NCI-H345 treated with DMSO at 0.1 percent for 48 hours (cell line): Measurements from ENCODE around the gene HADHA.

Experiments
- DNase-seq: peaks from one replicate; lab custom pipeline; 2025; ENCODE audit not compliant: unreplicated experiment; lab: John Stamatoyannopoulos, UW

Gene HADHA

DNA sequence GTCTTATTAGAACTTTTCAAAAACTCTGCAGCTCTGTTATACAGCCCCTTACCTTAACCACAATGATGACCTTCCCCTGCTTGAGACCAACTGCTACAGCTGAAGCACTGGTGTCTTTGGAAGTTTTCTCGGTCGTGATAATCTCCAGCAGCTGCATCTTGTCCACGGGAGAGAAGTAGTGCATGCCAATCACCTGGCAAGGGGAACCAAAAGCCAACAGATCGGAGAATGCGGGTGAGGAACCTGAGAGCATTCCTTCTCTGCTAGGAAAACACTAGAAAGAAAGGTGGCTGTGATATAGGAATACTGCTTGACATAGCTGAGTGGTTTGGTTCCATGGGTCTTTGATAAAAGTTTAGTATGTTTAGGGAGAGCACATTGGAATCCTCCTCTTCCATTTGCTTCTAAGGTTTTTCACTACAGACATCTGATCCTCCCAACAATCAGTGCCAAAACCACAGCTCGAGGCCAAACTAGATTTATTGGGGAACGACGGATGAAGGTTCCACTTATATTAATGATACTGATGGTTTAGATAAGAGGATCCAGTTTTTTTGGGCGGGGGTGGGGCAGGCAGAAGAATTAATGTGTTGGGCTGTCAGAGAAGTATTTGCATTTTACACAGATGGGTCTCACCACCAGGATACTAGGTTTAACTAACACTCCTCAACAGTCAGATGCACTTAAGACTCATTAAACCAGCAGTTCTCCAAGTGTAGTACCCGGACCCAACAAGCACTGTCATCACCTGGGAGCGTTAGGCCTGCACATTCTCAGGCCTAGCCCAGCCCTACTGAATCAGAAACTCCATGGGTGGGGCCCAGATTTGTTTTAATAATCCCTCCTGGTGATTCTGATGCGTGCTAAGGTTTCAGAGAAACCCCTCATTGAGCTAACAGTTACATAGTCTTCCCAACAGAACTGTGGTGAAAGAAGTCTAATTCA is 49.1 kb downstream of the HADHA start:
- no peak for DNase-seq

DNA sequence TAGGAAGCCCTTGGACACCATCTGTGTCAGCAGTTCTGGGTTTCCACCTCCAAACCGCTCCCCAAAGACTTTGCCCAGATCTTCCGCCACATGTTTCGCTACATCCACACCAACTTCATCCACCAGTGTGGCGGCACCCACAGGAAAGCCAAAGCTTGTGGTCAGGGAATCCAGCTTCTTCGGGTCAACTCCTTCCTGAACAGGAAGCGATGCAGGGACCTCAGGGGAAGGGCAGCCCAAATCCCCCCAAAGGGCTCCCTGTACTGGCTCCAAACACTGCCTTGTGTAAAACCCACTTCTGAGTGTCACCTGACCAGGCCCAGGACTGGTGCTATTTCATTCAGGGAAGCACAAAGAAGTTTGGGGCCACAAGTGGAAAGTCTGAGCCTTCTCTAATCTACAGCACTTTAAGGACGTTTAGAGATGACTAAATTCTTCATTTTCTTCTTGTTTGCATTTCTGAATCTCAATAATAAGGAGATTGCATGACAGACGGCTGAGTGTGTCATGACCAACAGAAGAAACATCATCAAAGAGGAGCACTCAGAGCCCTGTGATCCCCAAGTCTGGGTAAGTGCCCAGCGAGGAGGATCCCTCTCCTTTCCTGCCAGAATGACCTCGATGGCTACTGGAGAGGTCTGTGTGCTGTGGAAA is 50.7 kb downstream of the HADHA start:
- DNase-seq: no peak

DNA sequence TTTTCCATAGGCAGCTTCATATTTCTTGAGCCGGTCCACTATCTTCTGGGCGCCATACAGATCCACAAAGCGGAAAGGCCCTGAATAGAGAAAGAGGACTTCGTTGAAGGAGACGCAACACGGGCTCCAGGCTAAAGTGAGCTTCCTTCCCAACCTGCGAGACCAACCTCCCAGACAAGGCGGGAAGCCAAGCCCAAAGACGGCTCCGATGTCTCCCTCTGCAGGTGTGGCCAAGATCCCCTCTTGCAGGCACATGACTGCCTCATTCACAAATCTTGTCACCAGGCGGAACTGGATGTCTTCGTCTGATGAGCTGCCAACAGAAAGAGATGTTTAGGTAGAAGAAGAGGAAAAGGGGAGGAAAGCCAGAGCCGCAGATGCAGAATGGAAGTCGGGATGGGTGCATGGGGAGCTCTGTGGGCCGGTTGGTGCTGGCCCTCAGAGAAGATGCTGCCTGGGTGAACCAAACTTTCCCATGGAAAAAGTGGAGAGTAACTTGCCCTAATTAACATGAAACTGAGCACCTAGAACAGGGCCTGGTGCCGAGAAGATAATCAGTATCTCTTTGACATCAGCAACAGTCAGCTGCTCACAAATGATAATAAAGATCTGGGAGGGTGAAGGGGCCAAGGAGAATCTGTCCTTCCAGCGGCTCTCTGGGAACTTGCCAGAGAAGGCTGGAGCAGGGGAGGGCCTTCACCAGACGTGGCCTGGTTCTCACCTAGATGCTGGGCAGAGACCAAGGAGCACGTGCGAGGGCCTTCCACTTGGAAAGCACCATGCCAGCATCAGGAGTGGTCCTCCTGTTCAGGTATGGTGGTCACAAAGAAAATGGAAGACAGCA is 52.9 kb downstream of the HADHA start:
- no peak for DNase-seq

DNA sequence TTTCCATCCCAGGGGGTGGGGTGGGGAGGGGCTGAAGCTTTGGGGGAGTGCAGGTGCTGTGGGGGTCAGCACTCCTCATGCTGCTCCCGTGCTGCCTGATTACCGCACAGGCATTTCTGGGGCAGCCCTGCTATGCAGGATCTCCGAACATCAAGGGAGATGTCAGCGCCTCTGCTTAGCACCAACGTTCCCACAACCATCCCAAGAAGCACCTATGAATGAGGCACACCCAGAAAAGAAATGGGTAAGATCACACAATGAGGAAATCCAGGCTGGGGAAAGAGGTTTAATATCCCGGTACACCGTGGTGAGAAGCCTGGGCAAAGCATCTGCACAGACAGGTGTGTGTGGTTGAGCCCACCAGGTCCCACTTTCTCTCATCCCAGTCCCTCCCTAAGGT is 54.1 kb downstream of the HADHA start:
- DNase-seq: no peak

DNA sequence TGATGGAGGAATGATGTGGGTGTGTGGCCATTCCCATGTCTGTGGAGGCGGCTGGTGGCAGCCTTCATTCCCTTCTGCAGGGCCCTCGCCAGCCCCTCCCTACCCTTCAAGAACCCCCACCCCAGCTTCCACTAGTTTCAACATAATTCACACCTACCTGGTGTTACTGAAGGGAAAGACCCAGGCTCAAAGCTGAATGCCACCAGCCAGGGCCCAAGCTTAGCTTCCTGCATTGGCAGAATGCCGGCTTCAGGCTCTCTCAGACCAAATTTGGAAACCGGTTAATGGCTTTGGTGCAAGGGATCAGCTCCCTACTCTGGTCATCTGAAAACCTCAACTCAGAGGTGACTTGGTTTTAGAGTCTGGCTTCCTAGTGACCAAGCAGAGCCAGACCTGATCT is 54.7 kb downstream of the HADHA start:
- DNase-seq: no peak

DNA sequence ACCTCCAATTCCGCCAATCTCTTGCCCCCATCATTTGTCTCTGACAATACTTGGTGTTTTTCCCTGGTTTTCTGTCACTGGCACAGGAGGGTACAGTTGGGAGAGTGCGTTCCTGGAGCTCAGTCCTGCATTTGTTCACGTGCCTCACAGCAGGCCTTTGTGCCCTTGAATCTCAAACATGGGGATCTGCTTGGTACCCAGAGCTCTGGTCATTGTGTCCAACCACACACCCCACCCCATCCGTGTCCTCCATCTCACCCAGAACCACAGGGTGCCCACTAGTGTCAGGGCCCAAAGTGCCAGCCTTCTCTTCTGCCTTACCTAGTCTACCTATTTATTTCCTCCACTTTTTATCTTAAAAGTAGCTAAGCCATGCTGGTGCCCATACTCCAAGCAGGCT is 55.3 kb downstream of the HADHA start:
- DNase-seq: no peak

DNA sequence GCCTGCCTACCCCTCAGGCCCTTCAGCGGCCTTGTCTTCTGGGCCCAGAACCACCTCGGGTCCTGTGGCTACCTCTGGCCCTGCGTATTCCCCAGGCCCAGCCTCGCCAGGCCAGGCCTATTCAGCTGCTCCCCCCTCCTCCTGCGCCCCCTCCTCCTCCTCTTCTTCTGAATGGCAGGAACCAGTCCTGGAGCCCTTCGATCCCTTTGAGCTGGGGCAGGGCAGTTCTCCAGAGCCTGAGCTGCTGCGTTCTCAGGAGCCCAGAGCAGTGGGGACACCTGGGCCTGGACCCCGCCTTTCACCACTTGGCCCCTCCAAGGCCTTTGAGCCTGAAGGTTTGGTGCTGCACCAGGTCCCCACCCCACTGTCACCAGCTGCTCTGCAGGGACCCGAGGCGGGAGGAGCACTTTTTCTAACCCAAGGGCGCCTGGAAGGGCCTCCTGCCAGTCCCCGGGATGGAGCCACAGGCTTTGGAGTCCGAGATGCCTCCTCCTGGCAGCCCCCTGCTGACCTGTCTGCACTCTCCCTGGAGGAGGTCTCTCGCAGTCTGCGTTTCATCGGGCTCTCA is 56.8 kb downstream of the HADHA start:
- no peak for DNase-seq

DNA sequence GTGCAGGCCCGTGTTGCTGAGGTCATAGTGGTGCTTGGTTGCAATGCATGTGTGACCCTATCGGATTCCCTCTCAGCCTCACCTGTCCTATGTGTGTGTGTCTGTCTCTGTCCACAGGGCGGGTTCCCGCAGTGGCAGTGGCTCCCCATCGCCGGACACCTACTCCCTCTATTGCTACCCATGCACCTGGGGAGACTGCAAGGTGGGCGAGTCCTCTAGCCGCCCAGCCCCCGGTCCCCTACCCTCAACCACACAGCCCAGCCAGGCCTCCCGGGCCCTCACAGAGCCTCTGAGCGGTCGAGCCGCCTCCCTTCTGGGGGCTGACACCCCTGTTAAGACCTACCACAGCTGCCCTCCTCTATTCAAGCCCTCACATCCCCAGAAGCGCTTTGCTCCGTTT is 57.3 kb downstream of the HADHA start:
- DNase-seq: no peak

DNA sequence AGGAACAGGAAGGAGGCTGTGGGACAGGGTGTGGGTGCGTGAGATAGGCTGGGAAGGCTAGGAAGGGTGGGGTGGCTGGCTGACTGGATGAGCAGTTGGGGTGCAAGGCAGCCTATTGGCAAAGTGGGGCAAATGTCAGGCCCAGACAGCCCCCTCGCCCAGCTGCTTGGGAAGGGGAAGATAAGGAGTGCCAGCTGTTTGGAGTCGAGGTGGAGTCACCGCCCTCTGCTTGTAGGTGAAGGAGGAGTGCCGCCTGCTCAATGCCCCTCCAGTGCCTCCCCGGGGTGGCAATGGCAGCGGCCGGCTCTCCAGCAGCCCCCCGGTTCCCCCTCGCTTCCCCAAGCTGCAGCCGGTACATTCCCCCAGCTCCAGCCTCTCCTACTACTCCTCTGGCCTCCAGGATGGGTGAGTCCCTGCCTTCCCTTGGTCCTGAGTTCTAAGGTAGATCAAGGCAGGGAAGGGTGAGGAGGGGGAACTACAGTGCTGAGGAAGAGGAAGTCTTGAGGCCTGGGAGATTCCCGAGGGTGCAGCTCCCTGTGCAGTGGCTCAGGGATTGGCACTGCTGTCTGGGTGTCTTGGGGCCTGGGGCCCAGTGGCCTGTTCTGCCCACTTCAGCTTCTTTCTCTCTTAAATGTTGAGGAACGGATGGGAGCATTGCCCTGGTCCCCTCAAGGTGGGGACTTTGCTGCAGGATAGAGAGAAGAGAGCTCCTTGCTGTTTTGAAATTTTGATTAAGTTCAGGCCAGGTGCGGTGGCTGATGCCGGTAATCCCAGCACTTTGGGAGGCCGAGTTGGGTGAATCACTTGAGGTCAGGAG is 58.3 kb downstream of the HADHA start:
- DNase-seq: no peak

DNA sequence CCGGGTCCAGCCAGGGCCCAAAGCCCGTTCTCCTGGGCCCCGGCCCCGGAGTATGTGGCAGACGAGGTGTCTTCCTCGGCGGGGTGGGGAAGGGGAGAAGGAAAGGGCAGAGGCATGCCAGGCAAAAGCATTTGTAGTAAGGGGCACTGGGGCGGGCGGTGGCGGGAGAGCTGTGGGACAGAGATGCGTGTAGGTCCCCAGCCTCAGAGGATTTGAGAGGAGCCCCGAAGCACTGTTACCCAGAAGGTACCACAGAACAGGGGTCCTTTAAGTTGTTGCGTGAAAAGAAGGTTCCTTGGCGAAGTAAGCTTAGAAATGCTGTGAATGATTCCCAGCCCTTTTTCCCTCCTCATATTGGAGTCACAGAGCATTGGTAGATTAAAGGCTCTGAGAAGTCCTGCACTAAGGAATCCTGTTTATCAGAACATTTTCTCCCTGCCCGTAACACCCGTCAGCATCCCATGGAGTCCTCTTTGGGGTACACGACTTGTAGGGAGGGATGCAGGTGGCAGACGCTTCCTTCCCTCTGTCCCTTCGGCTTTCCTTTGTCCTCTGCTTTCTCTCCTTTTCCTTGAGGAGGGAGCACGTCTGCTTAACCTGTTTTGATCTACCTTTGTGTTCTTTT is 59.0 kb downstream of the HADHA start:
- no peak for DNase-seq

DNA sequence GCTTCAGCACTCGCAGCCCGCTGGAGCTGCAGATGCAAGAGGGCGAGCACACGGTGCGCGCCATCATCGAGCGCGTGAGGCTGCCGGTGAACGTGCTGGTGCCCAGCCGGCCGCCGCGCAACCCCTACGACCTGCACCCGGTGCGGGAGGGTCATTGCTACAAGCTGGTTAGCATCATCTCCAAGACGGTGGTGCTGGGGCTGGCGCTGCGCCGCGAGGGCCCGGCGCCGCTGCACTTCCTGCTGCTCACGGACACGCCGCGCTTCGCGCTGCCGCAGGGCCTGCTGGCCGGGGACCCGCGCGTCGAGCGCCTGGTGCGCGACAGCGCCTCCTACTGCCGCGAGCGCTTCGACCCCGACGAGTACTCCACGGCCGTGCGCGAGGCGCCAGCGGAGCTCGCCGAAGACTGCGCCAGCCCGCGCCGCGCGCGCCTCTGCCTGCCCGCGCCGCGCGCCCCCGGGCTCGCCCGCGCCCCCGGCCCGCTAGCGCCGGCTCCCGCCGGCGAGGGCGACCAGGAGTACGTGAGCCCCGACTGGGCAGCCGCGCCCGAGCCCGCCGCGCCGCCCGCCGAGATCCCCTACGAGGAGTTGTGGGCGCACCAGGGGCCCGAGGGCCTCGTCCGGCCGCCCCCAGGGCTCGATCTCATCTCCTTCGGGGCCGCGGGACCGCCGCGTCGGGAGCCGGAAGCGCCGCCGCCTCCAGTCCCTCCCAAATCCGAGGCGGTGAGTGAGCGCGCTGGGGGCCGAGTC is 59.7 kb downstream of the HADHA start:
- no peak for DNase-seq

DNA sequence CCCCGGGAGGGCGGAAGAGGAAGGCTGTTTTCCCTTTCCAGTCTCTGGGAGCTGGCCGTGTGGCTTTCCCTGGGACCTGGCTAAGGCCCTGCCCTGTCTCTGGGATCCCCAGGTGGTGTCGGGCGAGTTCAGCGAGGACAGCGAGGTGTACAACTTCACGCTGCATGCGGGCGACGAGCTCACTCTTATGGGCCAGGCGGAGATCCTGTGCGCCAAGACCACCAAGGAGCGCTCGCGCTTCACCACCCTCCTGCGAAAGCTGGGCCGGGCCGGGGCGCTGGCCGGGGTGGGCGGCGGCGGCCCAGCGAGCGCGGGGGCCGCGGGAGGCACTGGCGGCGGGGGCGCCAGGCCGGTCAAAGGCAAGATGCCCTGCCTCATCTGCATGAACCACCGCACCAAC is 60.3 kb downstream of the HADHA start:
- DNase-seq: no peak

DNA sequence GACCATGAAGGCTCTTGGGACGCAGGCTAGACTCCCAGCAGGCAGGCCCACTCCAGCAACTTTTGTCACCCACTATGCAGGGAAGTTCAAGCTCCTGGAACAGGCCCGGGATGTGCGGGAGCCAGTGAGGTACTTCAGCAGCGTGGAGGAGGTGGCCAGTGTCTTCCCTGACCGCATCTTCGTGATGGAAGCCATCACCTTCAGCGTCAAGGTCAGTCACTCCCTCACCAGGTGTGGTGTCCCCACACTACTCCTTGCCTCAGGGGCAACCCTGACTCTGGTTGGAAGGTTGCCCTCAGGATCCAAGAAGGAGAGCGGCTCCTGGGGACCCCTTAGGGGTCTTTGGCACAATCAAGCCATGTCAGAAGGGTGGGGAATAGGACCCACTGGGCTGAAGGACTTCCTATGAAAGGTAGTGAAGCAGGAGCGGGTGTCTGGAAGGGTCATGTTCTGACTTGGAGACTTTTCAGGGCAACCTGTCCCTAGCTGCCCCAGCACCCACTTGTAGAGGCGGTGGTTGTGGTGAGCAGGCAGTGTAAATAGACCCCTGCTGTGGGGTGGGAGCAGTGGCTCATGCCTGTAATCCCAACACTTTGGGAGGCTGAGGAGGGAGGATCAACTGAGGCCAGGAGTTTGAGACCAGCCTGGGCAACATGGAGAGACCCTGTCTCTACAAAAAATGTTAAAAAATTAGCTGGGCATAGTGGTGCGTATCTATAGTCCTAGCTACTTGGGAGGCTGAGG is 61.4 kb downstream of the HADHA start:
- DNase-seq: no peak

DNA sequence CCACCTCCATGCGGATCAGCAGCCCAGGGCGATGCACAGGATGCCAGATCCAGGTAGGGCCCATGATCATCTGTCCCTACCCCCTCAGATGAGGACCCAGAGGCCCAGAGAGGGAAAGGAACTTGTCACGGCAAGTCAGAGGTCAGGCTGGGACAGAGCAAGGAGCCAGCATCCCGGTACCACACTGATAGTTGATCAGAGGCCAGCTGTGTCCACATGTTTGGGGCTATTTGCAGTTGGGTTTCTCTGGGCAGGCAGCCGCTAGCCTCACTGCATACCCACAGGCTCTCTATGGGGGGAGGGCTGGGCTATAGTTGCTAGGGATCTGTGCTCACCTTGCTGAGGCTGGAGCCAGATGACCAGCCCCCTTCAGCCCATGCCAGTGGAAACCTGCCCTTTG is 62.0 kb downstream of the HADHA start:
- no peak for DNase-seq

DNA sequence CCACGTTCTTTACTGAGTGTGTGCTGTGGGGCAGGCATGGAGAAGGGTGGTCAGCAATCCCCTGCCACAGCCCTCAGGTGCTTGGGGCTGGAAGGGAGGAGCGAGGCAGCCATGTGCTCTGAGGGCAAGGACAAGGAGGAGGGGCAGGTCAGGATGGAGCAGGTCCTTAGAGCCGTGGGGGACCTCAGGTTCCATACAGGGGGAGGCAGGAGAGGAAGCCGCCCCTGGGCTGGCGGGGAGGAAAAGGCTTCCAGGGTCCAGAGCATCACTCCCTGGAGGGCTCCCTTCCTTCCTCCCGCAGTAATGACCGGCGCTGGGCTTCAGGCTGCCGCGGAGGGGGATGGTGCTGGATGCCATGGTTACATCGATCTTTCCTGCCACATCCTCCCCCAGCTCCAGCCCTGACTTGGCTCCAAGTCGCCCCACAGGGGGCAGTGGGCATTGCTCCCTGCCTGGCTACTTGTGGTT is 65.0 kb downstream of the HADHA start:
- no peak for DNase-seq

DNA sequence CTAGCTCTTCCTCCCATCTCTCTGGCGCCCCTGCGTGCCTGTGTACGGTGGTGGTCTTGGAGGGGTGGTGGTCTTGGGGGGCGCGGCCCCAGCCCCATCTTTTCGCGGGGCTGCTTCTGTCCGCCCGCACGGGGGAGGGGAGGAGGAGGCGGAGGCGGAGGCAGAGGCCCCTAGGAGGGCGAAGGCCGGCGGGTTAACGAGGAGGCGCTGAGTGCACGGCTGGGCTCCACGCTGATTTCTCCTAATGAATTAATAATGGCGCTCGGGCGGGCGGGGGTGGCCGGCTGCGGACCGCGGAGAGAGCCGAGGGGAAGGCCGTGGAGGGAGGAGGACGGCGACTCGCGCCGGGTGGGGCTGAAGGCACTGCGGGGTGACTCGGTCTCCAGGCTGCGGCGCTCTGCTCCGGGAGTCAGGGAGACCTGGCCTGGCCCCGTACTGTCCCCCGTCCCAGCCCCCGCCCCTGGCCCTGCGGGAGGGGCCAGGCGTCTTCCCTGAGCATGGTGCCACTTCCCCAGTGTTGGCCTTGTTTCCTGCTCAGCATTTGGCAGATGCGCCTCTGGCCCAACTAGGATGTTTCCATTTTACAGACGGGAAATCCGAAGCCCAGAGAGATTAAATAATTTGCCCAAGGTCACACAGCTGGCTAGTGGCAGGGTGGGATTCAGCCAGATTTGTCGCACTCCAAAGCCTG is 65.5 kb downstream of the HADHA start:
- no peak for DNase-seq

DNA sequence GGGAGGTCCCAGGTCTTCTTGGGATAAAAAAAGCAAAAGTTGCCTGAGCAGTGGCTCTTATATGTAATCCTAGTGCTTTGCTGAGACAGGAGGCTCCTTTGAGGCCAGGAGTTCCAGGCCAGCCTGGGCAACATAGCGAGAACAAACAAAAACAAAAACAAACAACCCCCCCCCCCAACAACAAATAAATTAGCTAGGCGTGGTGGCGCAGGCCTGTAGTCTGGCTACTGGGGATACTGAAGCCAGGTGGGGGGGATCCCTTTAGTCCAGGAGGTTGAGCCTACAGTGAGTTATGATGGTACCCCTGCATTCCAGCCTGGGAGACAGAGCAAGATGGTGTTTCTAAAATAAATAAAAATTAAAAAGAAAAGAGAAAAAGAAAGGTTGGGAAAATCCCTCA is 66.2 kb downstream of the HADHA start:
- no peak for DNase-seq

DNA sequence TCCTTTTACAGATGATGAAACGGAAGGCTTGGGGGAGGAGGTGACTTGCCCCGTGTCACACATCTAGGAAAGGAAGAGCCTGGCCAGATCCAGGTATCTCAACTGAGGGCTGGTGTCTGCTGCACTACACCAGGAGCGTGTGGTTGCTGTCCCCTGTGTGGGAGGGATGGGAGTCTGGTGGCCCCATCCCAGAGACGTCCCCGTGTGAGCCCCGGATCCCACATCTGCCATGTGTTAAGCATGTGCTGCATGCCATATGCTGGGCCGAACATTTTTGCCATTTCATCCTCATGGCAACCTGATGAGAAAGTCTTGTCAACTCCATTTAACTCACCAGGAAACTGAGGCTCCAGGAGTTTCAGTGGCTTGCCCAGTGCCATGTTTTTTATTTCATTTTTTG is 67.3 kb downstream of the HADHA start:
- DNase-seq: no peak
